ENCODE results near the gene NME5.

Gene NME5

GRCh38 chr5:138182808-138183207 is 43.6 kb upstream of the NME5 start:
- no peaks in the 10 kb centered on the region for H3K9me2 ChIP-seq (replicated peaks; ENCODE audit: control insufficient read depth, low read length)
- H3K4me3 ChIP-seq (ENCODE audit: low read length), result no peak overlapping the region
- H3K79me2 ChIP-seq (ENCODE audit: control insufficient read depth, low read length), result peaks cover 34% of the 10 kb centered on the region
- TF ChIP-seq CTCF (IDR thresholded peaks at IDR 0.05; ENCODE audit: low read depth, low read length, poor library complexity, severe bottlenecking) (no peak), EZH2phosphoT487 (IDR thresholded peaks at IDR 0.05; ENCODE audit: borderline replicate concordance, low read length) (no peak)
- H3K9me3 ChIP-seq (ENCODE audit: control insufficient read depth, insufficient read depth, low read length), result no peaks in the 10 kb centered on the region
- 0 out of 2 replicates have a peak, but pooled peaks cover 4% of the 10 kb centered on the region for H4K20me1 ChIP-seq (ENCODE audit: control insufficient read depth, insufficient read depth, low read depth, low read length)
- no peak overlapping the region for H3K27ac ChIP-seq (ENCODE audit: low read depth, low read length)
- H3K4me2 ChIP-seq (ENCODE audit: low read length), result no peak overlapping the region
- H3K36me3 ChIP-seq (ENCODE audit: control insufficient read depth, low read length), result peaks cover 87% of the 10 kb centered on the region
- H3F3A ChIP-seq (ENCODE audit: control insufficient read depth, insufficient read depth), result peaks cover 12% of the 10 kb centered on the region; the same call in 1 of the 2 replicates
- H3K4me1 ChIP-seq (ENCODE audit: control insufficient read depth, low read length), result peaks cover 13% of the 10 kb centered on the region
- no peaks in the 10 kb centered on the region for H3K27me3 ChIP-seq (ENCODE audit: control insufficient read depth, low read length)

GRCh38 chr5:138180841-138181240 is 41.6 kb upstream of the NME5 start:
- Histone ChIP-seq H3K27me3 (ENCODE audit: control insufficient read depth, low read length) (no peaks in the 10 kb centered on the region), H3F3A (ENCODE audit: control insufficient read depth, insufficient read depth) (peaks cover 5% of the 10 kb centered on the region; the same call in 1 of the 2 replicates), H4K20me1 (ENCODE audit: control insufficient read depth, insufficient read depth, low read depth, low read length) (0 out of 2 replicates have a peak, but pooled peaks cover 4% of the 10 kb centered on the region), H3K4me1 (ENCODE audit: control insufficient read depth, low read length) (peaks cover 23% of the 10 kb centered on the region), H3K9me2 (replicated peaks; ENCODE audit: control insufficient read depth, low read length) (no peaks in the 10 kb centered on the region), H3K36me3 (ENCODE audit: control insufficient read depth, low read length) (peaks cover 84% of the 10 kb centered on the region), H3K9me3 (ENCODE audit: control insufficient read depth, insufficient read depth, low read length) (no peaks in the 10 kb centered on the region), H3K4me2 (ENCODE audit: low read length) (peak overlapping the region; percentile 72), H3K4me3 (ENCODE audit: low read length) (peak overlapping the region; percentile 88; the same call in 1 of the 2 replicates), H3K79me2 (ENCODE audit: control insufficient read depth, low read length) (peaks cover 54% of the 10 kb centered on the region), H3K27ac (ENCODE audit: low read depth, low read length) (no peak overlapping the region)
- TF ChIP-seq CTCF (IDR thresholded peaks at IDR 0.05; ENCODE audit: low read depth, low read length, poor library complexity, severe bottlenecking) (no peak), EZH2phosphoT487 (IDR thresholded peaks at IDR 0.05; ENCODE audit: borderline replicate concordance, low read length) (no peak)

- Histone ChIP-seq H4K20me1 (ENCODE audit: control insufficient read depth, insufficient read depth, low read depth, low read length) (0 out of 2 replicates have a peak, but pooled peaks cover 4% of the 10 kb centered on the region), H3K4me2 (ENCODE audit: low read length) (peak overlapping the region; percentile 72), H3K9me2 (replicated peaks; ENCODE audit: control insufficient read depth, low read length) (no peaks in the 10 kb centered on the region), H3K27me3 (ENCODE audit: control insufficient read depth, low read length) (no peaks in the 10 kb centered on the region), H3K4me1 (ENCODE audit: control insufficient read depth, low read length) (peaks cover 24% of the 10 kb centered on the region), H3K36me3 (ENCODE audit: control insufficient read depth, low read length) (peaks cover 82% of the 10 kb centered on the region), H3K9me3 (ENCODE audit: control insufficient read depth, insufficient read depth, low read length) (no peaks in the 10 kb centered on the region), H3K79me2 (ENCODE audit: control insufficient read depth, low read length) (peaks cover 58% of the 10 kb centered on the region), H3F3A (ENCODE audit: control insufficient read depth, insufficient read depth) (0 out of 2 replicates have a peak, but pooled peaks cover under 1% of the 10 kb centered on the region), H3K27ac (ENCODE audit: low read depth, low read length) (no peak overlapping the region), H3K4me3 (ENCODE audit: low read length) (peak overlapping the region; percentile 88)
- no peak for TF ChIP-seq EZH2phosphoT487 (IDR thresholded peaks at IDR 0.05; ENCODE audit: borderline replicate concordance, low read length)
- peak; percentile 59 for TF ChIP-seq CTCF (IDR thresholded peaks at IDR 0.05; ENCODE audit: low read depth, low read length, poor library complexity, severe bottlenecking)
Measured at GRCh38 chr5:138180183-138180782, 41.1 kb upstream of the NME5 start.
